NCI-H510A (cell line): Measurements from ENCODE around the gene RNF187.

Source experiments
- DNase-seq: peaks from one replicate; lab custom pipeline; 2025; lab: John Stamatoyannopoulos, UW

Gene RNF187

GRCh38 chr1:228508840-228509415, 21.7 kb downstream of the RNF187 start:
- no peak for DNase-seq

- DNase-seq, result no peak
Observed at GRCh38 chr1:228510101-228510802, 23.1 kb downstream of the RNF187 start.

DNA sequence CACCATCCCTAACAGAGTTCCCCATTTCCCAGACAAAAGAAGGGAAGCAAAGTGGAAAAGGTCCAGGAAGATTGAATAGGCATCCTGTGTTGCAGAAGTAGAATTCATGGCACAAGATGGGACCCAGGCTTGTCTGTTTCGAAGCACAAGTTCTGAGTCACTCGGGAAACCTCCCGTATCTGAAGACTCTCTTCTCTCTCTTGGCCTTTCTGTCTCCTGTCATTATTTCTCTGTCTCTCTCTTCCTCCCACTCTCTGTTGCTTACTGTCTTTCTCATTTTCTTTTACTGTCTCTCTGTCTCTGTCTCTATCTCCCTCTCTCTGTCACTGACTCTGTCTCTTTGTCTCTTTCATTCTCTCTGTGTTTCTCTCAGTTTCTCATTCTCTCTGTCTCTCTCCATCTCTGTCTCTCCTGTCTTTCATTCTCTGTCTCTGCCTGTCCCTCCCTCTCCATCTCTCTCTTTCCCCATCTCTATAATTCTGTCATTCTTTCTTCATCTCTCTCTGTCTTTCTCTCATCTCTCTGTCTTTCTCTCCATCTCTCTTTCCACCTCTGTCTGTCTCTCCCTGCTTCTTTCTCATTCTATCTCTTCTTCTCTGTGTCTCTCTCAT, 23.7 kb downstream of the RNF187 start:
- no peak for DNase-seq

DNA sequence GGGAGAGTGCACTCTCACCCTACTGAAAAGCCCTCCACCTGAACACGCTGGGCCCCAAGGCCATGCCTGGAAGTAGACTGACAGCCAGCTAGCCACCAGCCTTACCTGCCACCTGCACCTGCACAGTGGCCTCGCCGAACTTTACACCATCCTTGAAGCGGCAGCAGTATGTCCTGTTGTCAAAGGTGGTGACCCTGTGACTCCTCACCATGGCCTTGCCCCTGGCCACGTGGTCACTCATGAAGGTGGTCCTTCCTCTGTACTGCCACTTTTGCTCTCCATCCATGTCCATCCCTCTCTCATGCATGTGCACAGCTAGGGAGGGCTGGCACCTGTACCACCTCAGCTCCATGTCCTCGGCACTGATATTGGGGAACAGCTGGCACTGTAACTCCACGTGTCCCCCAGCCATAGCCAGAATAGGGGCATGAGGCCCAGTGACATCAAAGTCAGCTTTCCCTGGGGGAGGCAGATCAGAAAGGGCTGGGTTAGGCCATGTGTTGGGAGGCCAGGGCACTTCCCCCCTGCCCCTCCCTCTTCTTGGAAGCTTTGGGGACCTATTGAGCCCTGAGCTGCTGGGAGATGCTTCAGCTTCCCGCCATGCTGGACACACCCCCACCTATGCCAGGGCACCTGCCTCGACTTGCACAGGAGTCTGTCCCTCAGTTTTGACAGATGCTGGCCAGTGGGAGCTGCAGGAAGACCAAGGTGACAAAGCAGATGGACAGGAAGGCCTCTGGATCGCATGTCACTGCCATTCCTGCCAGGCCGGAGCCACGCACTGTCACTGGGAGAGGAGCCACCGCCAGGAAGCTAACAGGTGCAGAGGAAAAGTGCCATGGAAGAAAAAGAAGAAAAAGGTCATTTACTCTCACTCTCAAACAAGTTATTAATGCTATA, 24.6 kb downstream of the RNF187 start:
- DNase-seq, result no peak

GRCh38 chr1:228512781-228513198, 25.6 kb downstream of the RNF187 start:
- no peak for DNase-seq

DNA sequence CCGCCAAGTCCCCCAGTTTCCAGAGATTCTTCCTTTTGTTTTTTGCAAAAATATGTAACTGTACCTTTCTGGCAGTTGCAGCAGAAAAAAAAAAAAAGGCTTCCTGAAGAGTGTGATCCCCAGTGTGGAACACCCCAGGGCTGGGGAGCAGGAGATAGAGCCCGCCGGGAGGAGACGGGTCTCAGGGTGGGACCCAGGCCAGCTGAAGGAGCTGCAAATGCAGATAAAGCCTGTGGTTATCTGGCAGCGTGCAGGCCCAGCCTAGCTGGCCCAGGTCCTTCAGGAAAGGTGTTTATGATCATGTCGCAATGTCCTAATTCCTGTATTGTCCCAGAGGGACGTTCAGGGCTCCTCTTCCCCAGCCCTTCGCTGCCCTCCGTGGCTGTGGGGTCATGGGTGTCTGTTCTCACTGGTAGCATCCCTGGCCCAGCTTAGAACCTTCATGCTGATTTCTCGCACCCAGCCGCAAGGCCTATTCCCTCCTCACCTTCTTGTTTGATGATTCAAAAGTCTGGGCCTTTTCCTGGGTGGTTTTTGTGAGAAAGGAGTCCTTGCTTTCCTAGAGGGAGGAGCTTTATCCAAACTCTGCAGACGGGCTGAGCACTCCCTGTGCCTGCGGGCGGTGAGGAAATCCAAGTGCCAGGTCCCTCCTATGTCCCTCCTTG, 26.2 kb downstream of the RNF187 start:
- no peak for DNase-seq

DNA sequence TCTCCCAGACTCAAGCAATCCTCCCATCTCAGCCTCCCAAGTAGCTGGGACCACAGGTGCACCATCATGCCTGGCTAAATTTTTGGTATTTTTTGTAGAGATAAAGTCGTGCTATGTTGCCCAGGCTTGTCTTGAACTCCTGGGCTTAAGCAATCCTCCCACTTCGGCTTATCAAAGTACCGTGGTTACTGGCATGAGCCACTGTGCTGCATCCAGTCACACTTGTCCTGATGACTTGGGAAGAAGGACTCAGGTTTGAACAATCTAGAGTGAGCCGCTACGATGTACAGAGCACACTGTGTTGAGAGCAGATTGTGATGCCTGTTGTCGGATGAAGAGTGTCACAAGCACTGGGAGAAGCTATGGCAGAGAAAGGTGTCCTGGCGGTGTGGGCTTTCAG, 27.2 kb downstream of the RNF187 start:
- DNase-seq, result no peak

GRCh38 chr1:228515200-228515834, 28.1 kb downstream of the RNF187 start:
- DNase-seq, result no peak

- DNase-seq, result no peak
Observed at GRCh38 chr1:228517655-228518054, 30.5 kb downstream of the RNF187 start.

- no peak for DNase-seq
Observed at GRCh38 chr1:228527596-228527995, 40.4 kb downstream of the RNF187 start.

DNA sequence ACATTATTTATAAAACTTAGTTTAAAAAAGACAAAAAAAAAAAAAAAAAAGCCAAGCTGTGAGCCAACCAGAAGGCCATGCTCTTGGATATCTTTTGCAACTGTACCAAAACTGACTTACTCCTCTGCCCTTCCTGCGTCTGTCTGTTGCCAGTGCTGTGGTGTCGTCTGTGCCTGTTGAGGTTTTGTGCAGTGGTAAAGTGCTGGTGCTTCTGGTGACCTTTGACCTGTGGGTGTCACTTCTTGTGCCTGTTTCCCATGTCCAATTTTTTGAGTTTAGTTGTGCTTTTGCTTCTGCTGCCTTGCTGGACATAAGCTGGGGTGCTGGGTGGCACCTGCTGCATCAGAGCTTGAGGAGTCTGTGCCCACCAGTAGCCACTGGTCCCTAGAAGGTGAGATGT, 41.4 kb downstream of the RNF187 start:
- no peak for DNase-seq

GRCh38 chr1:228530086-228530758, 43.0 kb downstream of the RNF187 start:
- no peak for DNase-seq

- no peak for DNase-seq
Observed at GRCh38 chr1:228530951-228531731, 44.0 kb downstream of the RNF187 start.

DNA sequence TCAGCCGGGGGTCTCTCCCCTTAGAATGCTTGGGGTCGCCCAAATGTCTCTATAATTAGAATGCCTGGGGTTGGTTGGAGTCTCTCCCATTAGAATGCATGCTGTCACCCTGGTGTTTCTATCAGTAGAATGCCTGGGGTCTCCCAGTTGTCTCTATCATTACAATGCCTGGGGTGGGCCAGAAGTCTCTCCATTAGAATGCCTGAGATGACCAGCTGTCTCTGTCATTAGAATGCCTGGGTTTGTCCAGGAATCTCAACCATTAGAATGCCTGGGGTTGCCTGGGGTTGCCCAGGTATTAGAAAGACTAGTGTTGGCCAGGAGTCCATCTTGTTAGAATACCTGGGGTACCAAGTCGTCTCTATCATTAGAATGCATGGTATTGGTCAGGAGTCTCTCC, 51.6 kb downstream of the RNF187 start:
- no peak for DNase-seq

DNA sequence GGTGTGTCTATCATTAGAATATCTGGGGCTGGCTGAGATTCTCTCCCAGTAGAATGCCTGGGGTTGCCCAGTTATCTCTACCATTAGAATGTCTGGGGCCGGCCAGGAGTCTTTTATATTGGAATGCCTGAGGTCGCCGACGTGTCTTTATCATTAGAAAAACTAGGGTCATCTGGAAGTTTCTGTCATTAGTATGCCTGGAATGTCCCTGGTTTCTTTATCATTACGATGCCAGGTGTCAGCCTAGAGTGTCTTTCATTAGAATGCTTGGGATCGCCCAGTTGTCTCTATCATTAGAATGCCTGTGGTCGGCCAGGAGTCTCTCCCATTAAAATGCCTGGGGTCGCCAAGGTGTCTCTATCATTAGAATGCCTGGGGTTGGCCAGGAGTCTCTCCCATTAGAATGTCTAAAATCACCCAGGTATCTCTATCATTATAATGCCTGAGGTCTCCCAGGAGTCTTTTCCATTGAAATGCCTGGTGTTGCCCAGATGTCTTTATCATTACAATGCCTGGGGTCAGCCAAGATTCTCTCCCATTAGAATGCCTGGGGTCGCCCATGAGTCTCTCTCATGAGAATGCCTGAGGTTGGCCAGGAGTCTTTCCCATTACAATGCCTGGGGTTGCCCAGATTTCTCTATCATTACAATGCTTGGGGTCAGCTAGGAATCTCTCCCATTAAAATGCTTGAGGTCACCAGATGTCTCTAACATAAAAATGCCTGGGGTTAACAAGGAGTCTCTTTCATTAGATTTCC, 53.2 kb downstream of the RNF187 start:
- DNase-seq, result no peak

- DNase-seq, result no peak
Observed at GRCh38 chr1:228541725-228542124, 54.5 kb downstream of the RNF187 start.

DNA sequence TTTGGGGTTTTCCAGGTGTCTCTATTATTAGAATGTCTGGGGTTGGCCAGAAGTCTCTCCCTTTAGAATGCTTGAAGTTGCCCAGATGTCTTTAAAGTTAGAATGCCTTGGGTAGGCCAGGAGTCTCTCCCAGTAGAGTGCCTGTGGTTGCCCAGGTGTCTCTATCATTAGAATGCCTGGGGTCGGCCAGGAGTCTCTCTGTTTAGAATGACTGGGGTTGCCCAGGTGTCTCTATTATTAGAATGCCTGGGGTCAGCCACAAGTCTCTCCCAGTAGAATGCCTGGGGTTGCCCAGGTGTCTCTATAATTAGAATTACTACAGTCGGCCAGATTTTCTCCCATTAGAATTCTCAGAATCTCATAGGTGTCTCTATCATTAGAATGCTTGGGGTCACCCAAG, 55.2 kb downstream of the RNF187 start:
- DNase-seq, result no peak

GRCh38 chr1:228542981-228543380, 55.8 kb downstream of the RNF187 start:
- no peak for DNase-seq

DNA sequence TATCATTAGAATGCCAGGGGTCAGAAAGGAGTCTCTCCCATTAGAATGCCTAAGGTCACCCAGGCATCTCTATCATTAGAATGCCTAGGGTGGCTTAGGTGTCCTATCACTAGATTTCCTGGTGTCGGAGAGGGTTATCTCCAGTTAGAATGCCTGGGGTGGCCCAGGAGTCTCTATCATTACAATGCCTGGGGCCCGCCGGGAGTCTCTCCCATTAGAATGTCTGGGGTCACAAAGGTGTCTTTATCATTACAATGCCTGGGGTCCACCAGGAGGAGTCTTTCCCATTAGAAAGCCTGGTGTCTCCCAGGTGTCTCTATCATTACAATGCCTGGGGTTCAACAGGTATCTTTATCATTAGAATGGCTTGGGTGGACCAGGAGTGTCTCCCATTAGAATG, 56.2 kb downstream of the RNF187 start:
- DNase-seq, result no peak
